H1 (cell line): ENCODE data around the gene NCOA1. TPM values are rescaled to one million over a fixed set of nuclear protein-coding genes. Genes with fewer than 3 reads are reported as not detected.

Experiments used
- CTCF ChIA-PET: fragments of 300-600 bp; sonication (Branson Sonifier 250); formaldehyde crosslinking; loops from one replicate; lab custom pipeline; 2021; ENCODE audit not compliant: partially characterized antibody; lab: Charles Lee
- POLR2A ChIA-PET: fragments of 300-600 bp; sonication (Branson Sonifier 250); formaldehyde crosslinking; loops from one replicate; lab custom pipeline; 2021; ENCODE audit warnings: inconsistent platforms; ENCODE audit not compliant: partially characterized antibody; lab: Charles Lee
- DNase-seq, 2 experiments: peaks; one replicate each; pipeline versions ENCODE4 v3.0.0 to v3.0.0-alpha.2; 2010 to 2022; ENCODE audit warnings: low spot score in 2 of 2, low read depth in 1 of 2, mixed read lengths in 1 of 2
- FAIRE-seq: peaks from 2 replicates; lab custom pipeline; 2011; peaks lifted over from hg19 to GRCh38; lab: Jason Lieb, UNC
- H2AFZ ChIP-seq: 2 replicates; pipeline ENCODE4 v1.8.1; 2012; ENCODE audit warnings: low read length, inconsistent platforms
- H2AK5ac ChIP-seq: 2 replicates; pipeline ENCODE4 v1.6.1; 2013; ENCODE audit warnings: low read depth, low read length
- H2BK120ac ChIP-seq: replicated peaks from 2 replicates; pipeline ENCODE3; 2013; ENCODE audit warnings: low read depth, low read length, inconsistent platforms
- H2BK12ac ChIP-seq: 2 replicates; pipeline ENCODE4 v1.6.1; 2013; ENCODE audit warnings: low read depth, low read length
- H2BK15ac ChIP-seq: 2 replicates; pipeline ENCODE4 v1.6.1; 2013; ENCODE audit warnings: low read length
- H2BK20ac ChIP-seq: 2 replicates; pipeline ENCODE4 v1.6.1; 2013; ENCODE audit warnings: low read length
- H2BK5ac ChIP-seq: 2 replicates; pipeline ENCODE4 v1.6.1; 2013; ENCODE audit warnings: low read depth, low read length
- H3K14ac ChIP-seq: 2 replicates; pipeline ENCODE4 v1.6.1; 2013; ENCODE audit warnings: inconsistent platforms; ENCODE audit not compliant: insufficient read length
- H3K18ac ChIP-seq: 2 replicates; pipeline ENCODE4 v1.6.1; 2013; ENCODE audit warnings: low read length; ENCODE audit errors: extremely low read depth
- H3K23ac ChIP-seq: 2 replicates; pipeline ENCODE4 v1.6.1; 2013; ENCODE audit warnings: inconsistent platforms; ENCODE audit not compliant: insufficient read length
- H3K23me2 ChIP-seq: 2 replicates; pipeline ENCODE4 v1.6.1; 2013; ENCODE audit warnings: low read depth, low read length
- H3K27ac ChIP-seq: 2 replicates; pipeline ENCODE4 v1.6.1; 2011; ENCODE audit warnings: low read depth, low read length, inconsistent platforms
- H3K27me3 ChIP-seq, 4 experiments: replicated peaks in 1 of 4; 1 replicate in 1 of 4; 2 replicates in 3 of 4; pipeline versions ENCODE4 v1.6.1 to v1.8.1; 2011 to 2013; ENCODE audit warnings: low read length in 3 of 4, mild to moderate bottlenecking in 3 of 4, inconsistent platforms in 2 of 4, mixed read lengths in 2 of 4, moderate library complexity in 1 of 4; ENCODE audit not compliant: control insufficient read depth in 3 of 4, insufficient read depth in 3 of 4; ENCODE audit errors: extremely low read depth in 1 of 4
- H3K36me3 ChIP-seq, 4 experiments: 2 replicates each; pipeline versions ENCODE4 v1.6.1 to v1.8.1; 2011 to 2013; ENCODE audit warnings: mild to moderate bottlenecking in 4 of 4, low read length in 3 of 4, moderate library complexity in 2 of 4, control low read depth in 1 of 4, inconsistent platforms in 1 of 4; ENCODE audit not compliant: insufficient read depth in 4 of 4, control insufficient read depth in 2 of 4
- H3K4ac ChIP-seq: replicated peaks from 2 replicates; pipeline ENCODE3; 2013; ENCODE audit warnings: low read length, low read depth, mixed read lengths, inconsistent platforms; ENCODE audit not compliant: insufficient read length
- H3K4me1 ChIP-seq, 4 experiments: replicated peaks in 1 of 4; 1 replicate in 1 of 4; 2 replicates in 3 of 4; pipeline versions ENCODE4 v1.6.1 to v1.8.1; 2011 to 2013; ENCODE audit warnings: low read length in 3 of 4, inconsistent platforms in 2 of 4, mixed read lengths in 1 of 4; ENCODE audit not compliant: insufficient read depth in 4 of 4, control insufficient read depth in 3 of 4
- H3K4me2 ChIP-seq, 2 experiments: 2 replicates each; pipeline versions ENCODE4 v1.6.1 to v1.8.1; 2011 to 2013; ENCODE audit warnings: low read depth in 2 of 2, low read length in 2 of 2, control low read depth in 1 of 2, inconsistent platforms in 1 of 2, mild to moderate bottlenecking in 1 of 2; ENCODE audit not compliant: insufficient read depth in 1 of 2
- H3K4me3 ChIP-seq, 4 experiments: fragments of 200-600, 300-600 bp in 1 of 4; sonication (generic), shearing (Covaris generic), sonication (Bioruptor Twin) in 1 of 4; 2 replicates each; pipeline versions ENCODE4 v1.5.1 to v1.8.1; 2011 to 2016; ENCODE audit warnings: low read length in 4 of 4, low read depth in 3 of 4, control low read depth in 2 of 4, inconsistent platforms in 2 of 4, mild to moderate bottlenecking in 2 of 4, mixed read lengths in 1 of 4, moderate library complexity in 1 of 4; ENCODE audit not compliant: insufficient read depth in 2 of 4; ENCODE audit errors: extremely low read depth in 1 of 4
- H3K56ac ChIP-seq: replicated peaks from 2 replicates; pipeline ENCODE3; 2013; ENCODE audit warnings: low read depth, mild to moderate bottlenecking, mixed read lengths, low read length, inconsistent platforms; ENCODE audit not compliant: insufficient read length
- H3K79me1 ChIP-seq: 2 replicates; pipeline ENCODE4 v1.6.1; 2013; ENCODE audit warnings: low read depth, low read length, control low read depth
- H3K79me2 ChIP-seq, 2 experiments: 2 replicates each; pipeline versions ENCODE4 v1.6.1 to v1.8.1; 2012 to 2013; ENCODE audit warnings: low read length in 2 of 2, mild to moderate bottlenecking in 2 of 2, inconsistent platforms in 1 of 2; ENCODE audit not compliant: insufficient read depth in 2 of 2, control insufficient read depth in 1 of 2
- H3K9ac ChIP-seq, 4 experiments: replicated peaks in 1 of 4; 1 replicate in 1 of 4; 2 replicates in 3 of 4; pipeline versions ENCODE4 v1.6.1 to v1.8.1; 2011 to 2013; ENCODE audit warnings: low read depth in 3 of 4, low read length in 3 of 4, control low read depth in 2 of 4, mild to moderate bottlenecking in 2 of 4, moderate library complexity in 2 of 4, inconsistent platforms in 1 of 4; ENCODE audit errors: extremely low read depth in 1 of 4
- H3K9me3 ChIP-seq, 2 experiments: 2 replicates each; pipeline versions ENCODE4 v1.6.1 to v1.8.1; 2012 to 2013; ENCODE audit warnings: mild to moderate bottlenecking in 2 of 2, moderate library complexity in 2 of 2, control low read depth in 1 of 2, inconsistent platforms in 1 of 2, low read depth in 1 of 2, low read length in 1 of 2, mixed read lengths in 1 of 2; ENCODE audit not compliant: insufficient read depth in 2 of 2
- H4K20me1 ChIP-seq, 2 experiments: replicated peaks in 1 of 2; 2 replicates each; pipeline versions ENCODE3 to v1.8.1; 2011 to 2013; ENCODE audit warnings: inconsistent platforms in 2 of 2, low read length in 2 of 2, mild to moderate bottlenecking in 1 of 2; ENCODE audit not compliant: insufficient read depth in 2 of 2, control insufficient read depth in 1 of 2
- H4K5ac ChIP-seq: 2 replicates; pipeline ENCODE4 v1.6.1; 2013; ENCODE audit warnings: low read length, low read depth, mixed read lengths, inconsistent platforms; ENCODE audit not compliant: insufficient read length
- H4K8ac ChIP-seq: 2 replicates; pipeline ENCODE4 v1.8.0; 2013; ENCODE audit warnings: mild to moderate bottlenecking, moderate library complexity, low read length, inconsistent platforms; ENCODE audit not compliant: insufficient read depth; ENCODE audit errors: extremely low read depth
- H4K91ac ChIP-seq: replicated peaks from 2 replicates; pipeline ENCODE3; 2013; ENCODE audit warnings: low read length, mixed read lengths, inconsistent platforms; ENCODE audit not compliant: insufficient read length
- CEBPB ChIP-seq: IDR thresholded peaks from 2 replicates; pipeline ENCODE4 v1.6.1; 2012; ENCODE audit warnings: low read depth, low read length
- CHD1 ChIP-seq: IDR thresholded peaks from 2 replicates; pipeline ENCODE4 v1.6.1; 2012; ENCODE audit warnings: low read depth, low read length, improper control_type of control experiment
- EGR1 ChIP-seq: IDR thresholded peaks from 2 replicates; pipeline ENCODE4 v1.6.1; 2011; ENCODE audit warnings: low read depth, low read length, borderline replicate concordance
- EZH2 ChIP-seq: fragments of 200-600 bp; sonication (generic); IDR thresholded peaks from 2 replicates; pipeline ENCODE4 v1.7.1; 2012; ENCODE audit warnings: low read depth, mild to moderate bottlenecking, moderate library complexity, low read length, inconsistent platforms; ENCODE audit not compliant: severe bottlenecking
- NRF1 ChIP-seq: IDR thresholded peaks from 2 replicates; pipeline ENCODE4 v1.6.1; 2011; ENCODE audit warnings: mild to moderate bottlenecking, low read depth, low read length, improper control_type of control experiment
- POLR2A ChIP-seq, 2 experiments: IDR thresholded peaks; 1 replicate in 1 of 2; 2 replicates in 1 of 2; pipeline ENCODE4 v1.6.1; 2011; ENCODE audit warnings: low read depth in 2 of 2, low read length in 2 of 2, mild to moderate bottlenecking in 2 of 2; ENCODE audit errors: control extremely low read depth in 1 of 2
- RAD21 ChIP-seq, 2 experiments: IDR thresholded peaks in 1 of 2; conservative IDR thresholded peaks in 1 of 2; 2 replicates each; pipeline ENCODE4 v1.6.1; 2011; ENCODE audit warnings: low read depth in 2 of 2, low read length in 2 of 2, improper control_type of control experiment in 1 of 2, inconsistent platforms in 1 of 2, mild to moderate bottlenecking in 1 of 2, moderate library complexity in 1 of 2
- RNF2 ChIP-seq: fragments of 200-900, 300-1000 bp; sonication (generic); IDR thresholded peaks from 2 replicates; pipeline ENCODE4 v1.7.1; 2016; ENCODE audit warnings: borderline replicate concordance, low read depth, mild to moderate bottlenecking, antibody characterized with exemption, low read length; ENCODE audit not compliant: poor library complexity, severe bottlenecking; ENCODE audit errors: missing control alignments
- SIX5 ChIP-seq: IDR thresholded peaks from 2 replicates; pipeline ENCODE4 v1.6.1; 2011; ENCODE audit warnings: mild to moderate bottlenecking, low read depth, low read length
- SP1 ChIP-seq: IDR thresholded peaks from 2 replicates; pipeline ENCODE4 v1.6.1; 2011; ENCODE audit warnings: low read depth, low read length
- TBP ChIP-seq: IDR thresholded peaks from 2 replicates; pipeline ENCODE4 v1.6.1; 2011; ENCODE audit warnings: low read depth, low read length, improper control_type of control experiment
- USF2 ChIP-seq: IDR thresholded peaks from 2 replicates; pipeline ENCODE4 v1.6.1; 2011; ENCODE audit warnings: low read length, improper control_type of control experiment
- WGBS, 2 experiments: shearing (Covaris generic) in 1 of 2; methylation state at CpG; one replicate each; pipeline versions ENCODE4 v1.1.6 to v1.1.7; 2013 to 2015; ENCODE audit warnings: low lambda C conversion rate in 2 of 2, mixed read lengths in 2 of 2, inconsistent platforms in 1 of 2, low coverage in 1 of 2, missing lambda C conversion rate in 1 of 2; ENCODE audit not compliant: insufficient replicate concordance in 2 of 2, insufficient coverage in 1 of 2, insufficient read length in 1 of 2; ENCODE audit errors: extremely low coverage in 1 of 2, missing lambda C conversion rate in 1 of 2; 5-methylcytosine and 5-hydroxymethylcytosine counted together
- polyA plus RNA-seq, 7 experiments: library from polyadenylated mRNA; depleted of rRNA in 3 of 7; stranded (reverse) in 5 of 7; unstranded in 2 of 7; fragments of >200 nt in 5 of 7; fragments of 200-250 nt in 2 of 7; gene quantifications; 1 replicate in 5 of 7; 2 replicates in 1 of 7; 4 replicates in 1 of 7; pipeline versions ENCODE4 v1.2.1 to v1.2.3, GENCODE V29; 2011 to 2013; ENCODE audit warnings: missing spikeins in 2 of 7, mixed read lengths in 2 of 7
- total RNA-seq: library from RNA; stranded (reverse); fragmentation: NEBNext Ultra II Directional; extraction: Animal tissue kit (Norgen Biotek cat#: 25700); gene quantifications from 2 replicates; pipeline ENCODE4 v1.2.1, GENCODE V29; 2021

The NCOA1 gene
- total and polyA plus RNA-seq, 2 of the 8 experiments (the other 6 are each of a cell fraction or from before 2014, with no cell fraction given): 12.8 to 17.9 TPM

DNA sequence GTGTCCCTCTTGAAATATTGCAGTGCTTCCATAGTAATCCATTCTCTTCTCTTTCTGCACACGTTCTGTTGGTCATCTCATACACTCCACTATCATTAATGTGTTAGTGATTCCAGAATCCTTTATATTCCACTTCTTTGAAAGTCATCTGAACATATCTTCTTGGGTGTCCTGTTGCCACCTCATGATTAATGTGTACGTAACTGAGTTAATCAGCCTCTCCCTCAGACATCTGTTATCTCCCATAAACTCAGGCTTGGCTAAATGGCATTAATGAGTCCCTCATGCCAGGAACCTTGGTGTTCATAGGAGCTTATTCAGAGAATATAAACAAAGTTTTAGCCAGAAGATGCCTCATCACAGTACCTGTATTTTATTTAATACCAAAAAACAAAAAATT, 126.4 kb downstream of the NCOA1 start:
- H4K8ac ChIP-seq: no peak overlapping the region
- ChIA-PET POLR2A (no interaction called here), CTCF (no interaction called here)
- H3K36me3 ChIP-seq: no peaks in the 10 kb centered on the region; a peak in 1 of 8 replicates
- no peak overlapping the region for H3K18ac ChIP-seq
- WGBS, 2 experiments: 82% methylated on average over 2 of the region's 2 CpGs; no CpG with 5 or more reads in 1 of the 2 experiments
- no peak overlapping the region for H3K27ac ChIP-seq
- no peak overlapping the region for H4K91ac ChIP-seq
- no peaks in the 10 kb centered on the region for H3K9me3 ChIP-seq
- no peaks in the 10 kb centered on the region for H3K23me2 ChIP-seq
- peaks cover 2 to 8% (median 4%) of the 10 kb centered on the region in 4 experiments for H3K4me1 ChIP-seq
- H2BK5ac ChIP-seq: no peak overlapping the region
- FAIRE-seq (no peak), DNase-seq (no peak)
- H3K14ac ChIP-seq: no peak overlapping the region
- no peaks in the 10 kb centered on the region for H4K20me1 ChIP-seq
- no peak overlapping the region for H2BK120ac ChIP-seq
- H2BK20ac ChIP-seq: no peak overlapping the region
- H3K27me3 ChIP-seq: no peaks in the 10 kb centered on the region
- H3K79me2 ChIP-seq: no peaks in the 10 kb centered on the region; a peak in 1 of 4 replicates
- no peak overlapping the region for H3K56ac ChIP-seq
- no peak overlapping the region for H3K23ac ChIP-seq
- H2BK12ac ChIP-seq: no peak overlapping the region
- H3K4ac ChIP-seq: no peak overlapping the region
- H2BK15ac ChIP-seq: no peak overlapping the region
- H3K4me3 ChIP-seq: no peak overlapping the region
- H3K79me1 ChIP-seq: no peaks in the 10 kb centered on the region; the same call in 1 of the 2 replicates
- no peak overlapping the region for H3K9ac ChIP-seq
- H3K4me2 ChIP-seq: no peak overlapping the region
- H2AK5ac ChIP-seq: no peak overlapping the region
- no peak overlapping the region for H2AFZ ChIP-seq
- no peak overlapping the region for H4K5ac ChIP-seq
- TF ChIP-seq SIX5: no peak
- no peak for TF ChIP-seq EZH2
- TF ChIP-seq TBP: no peak
- TF ChIP-seq POLR2A (IDR thresholded peaks at IDR 0.05; ENCODE audit: control extremely low read depth in 1 of 2, low read depth in 2 of 2, low read length in 2 of 2): no peak
- no peak for TF ChIP-seq SP1
- TF ChIP-seq CEBPB: no peak
- no peak for TF ChIP-seq NRF1
- TF ChIP-seq RNF2: no peak
- TF ChIP-seq USF2: no peak
- TF ChIP-seq CHD1: no peak
- no peak for TF ChIP-seq RAD21 (IDR thresholded peaks at IDR 0.05 in 1 of 2, conservative IDR thresholded peaks at IDR 0.05 in 1 of 2; ENCODE audit: low read depth in 2 of 2, low read length in 2 of 2)
- no peak for TF ChIP-seq EGR1
